Nephron progenitor cell (in vitro differentiated cells): ENCODE data around the gene AOPEP.

Source experiments
- DNase-seq: peaks from one replicate; pipeline ENCODE4 v3.0.0; 2021
- H3K27ac Mint-ChIP-seq: 2 replicates; pipeline ENCODE4 v1.8.0; 2021; ENCODE audit warnings: mild to moderate bottlenecking, moderate library complexity, mixed read lengths
- H3K27me3 Mint-ChIP-seq: 2 replicates; pipeline ENCODE4 v1.8.0; 2021; ENCODE audit warnings: mild to moderate bottlenecking, low read depth, mixed read lengths; ENCODE audit not compliant: poor library complexity
- H3K36me3 Mint-ChIP-seq: 2 replicates; pipeline ENCODE4 v1.8.0; 2021; ENCODE audit warnings: low read depth, mixed read lengths
- H3K4me1 Mint-ChIP-seq: 2 replicates; pipeline ENCODE4 v1.8.0; 2021; ENCODE audit warnings: mixed read lengths
- H3K4me3 Mint-ChIP-seq: 2 replicates; pipeline ENCODE4 v1.8.0; 2021; ENCODE audit warnings: mild to moderate bottlenecking, moderate library complexity, mixed read lengths
- H3K9me3 Mint-ChIP-seq: 2 replicates; pipeline ENCODE4 v1.8.0; 2021; ENCODE audit warnings: mild to moderate bottlenecking, moderate library complexity, mixed read lengths
- CTCF ChIP-seq: fragments of 200-600 bp; sonication (generic); IDR thresholded peaks from 2 replicates; pipeline ENCODE4 v1.5.0; 2021; ENCODE audit warnings: antibody characterized with exemption

The AOPEP gene

GRCh38 chr9:94895668-94896067, 169.2 kb downstream of the AOPEP start:
- H3K4me1 Mint-ChIP-seq, result peaks cover 17% of the 10 kb centered on the region
- TF ChIP-seq CTCF, result no peak
- H3K36me3 Mint-ChIP-seq, result peaks cover 17% of the 10 kb centered on the region
- peaks cover 4% of the 10 kb centered on the region for H3K27me3 Mint-ChIP-seq
- no peak overlapping the region for H3K4me3 Mint-ChIP-seq
- no peak overlapping the region for H3K27ac Mint-ChIP-seq
- peaks cover 16% of the 10 kb centered on the region for H3K9me3 Mint-ChIP-seq
- DNase-seq, result no peak

- Mint-ChIP-seq H3K9me3 (peaks cover 8% of the 10 kb centered on the region), H3K36me3 (peaks cover 8% of the 10 kb centered on the region), H3K27me3 (peaks cover 1% of the 10 kb centered on the region), H3K4me1 (peaks cover 26% of the 10 kb centered on the region), H3K27ac (peak overlapping the region; percentile 76), H3K4me3 (no peak overlapping the region)
- DNase-seq, result no peak
- no peak for TF ChIP-seq CTCF
Measured at GRCh38 chr9:94896512-94896911, 170.0 kb downstream of the AOPEP start.

GRCh38 chr9:94899464-94900221, 173.1 kb downstream of the AOPEP start:
- no peaks in the 10 kb centered on the region for H3K36me3 Mint-ChIP-seq
- no peaks in the 10 kb centered on the region for H3K9me3 Mint-ChIP-seq
- no peak overlapping the region for H3K27ac Mint-ChIP-seq
- peaks cover 46% of the 10 kb centered on the region for H3K4me1 Mint-ChIP-seq
- H3K27me3 Mint-ChIP-seq, result no peaks in the 10 kb centered on the region
- no peak for TF ChIP-seq CTCF
- H3K4me3 Mint-ChIP-seq, result no peak overlapping the region
- DNase-seq, result no peak

- no peak overlapping the region for H3K4me3 Mint-ChIP-seq
- H3K27me3 Mint-ChIP-seq, result no peaks in the 10 kb centered on the region
- peaks cover 52% of the 10 kb centered on the region for H3K4me1 Mint-ChIP-seq
- H3K36me3 Mint-ChIP-seq, result no peaks in the 10 kb centered on the region
- no peak for DNase-seq
- TF ChIP-seq CTCF, result no peak
- no peaks in the 10 kb centered on the region for H3K9me3 Mint-ChIP-seq
- peak overlapping the region; percentile 49 for H3K27ac Mint-ChIP-seq
Measured at GRCh38 chr9:94900222-94901018, 173.9 kb downstream of the AOPEP start.

GRCh38 chr9:94901019-94901363, 174.5 kb downstream of the AOPEP start:
- Mint-ChIP-seq H3K36me3 (no peaks in the 10 kb centered on the region), H3K27ac (peak overlapping the region; percentile 49), H3K4me3 (no peak overlapping the region), H3K27me3 (no peaks in the 10 kb centered on the region), H3K4me1 (peaks cover 57% of the 10 kb centered on the region), H3K9me3 (no peaks in the 10 kb centered on the region)
- no peak for DNase-seq
- TF ChIP-seq CTCF, result no peak
